SH-SY5Y (cell line): ENCODE measurements around the gene CHI3L1.
A peak's percentile ranks its signal among the peaks of the same experiment; 100 is the strongest.

Experiments used
- GATA2 ChIP-seq: IDR thresholded peaks from 2 replicates; pipeline ENCODE4 v1.6.1; 2011; ENCODE audit warnings: mild to moderate bottlenecking, low read depth, low read length
- GATA3 ChIP-seq: IDR thresholded peaks from 2 replicates; pipeline ENCODE4 v1.6.1; 2011; ENCODE audit warnings: low read depth, mild to moderate bottlenecking, low read length, moderate library complexity

CHI3L1 gene

DNA sequence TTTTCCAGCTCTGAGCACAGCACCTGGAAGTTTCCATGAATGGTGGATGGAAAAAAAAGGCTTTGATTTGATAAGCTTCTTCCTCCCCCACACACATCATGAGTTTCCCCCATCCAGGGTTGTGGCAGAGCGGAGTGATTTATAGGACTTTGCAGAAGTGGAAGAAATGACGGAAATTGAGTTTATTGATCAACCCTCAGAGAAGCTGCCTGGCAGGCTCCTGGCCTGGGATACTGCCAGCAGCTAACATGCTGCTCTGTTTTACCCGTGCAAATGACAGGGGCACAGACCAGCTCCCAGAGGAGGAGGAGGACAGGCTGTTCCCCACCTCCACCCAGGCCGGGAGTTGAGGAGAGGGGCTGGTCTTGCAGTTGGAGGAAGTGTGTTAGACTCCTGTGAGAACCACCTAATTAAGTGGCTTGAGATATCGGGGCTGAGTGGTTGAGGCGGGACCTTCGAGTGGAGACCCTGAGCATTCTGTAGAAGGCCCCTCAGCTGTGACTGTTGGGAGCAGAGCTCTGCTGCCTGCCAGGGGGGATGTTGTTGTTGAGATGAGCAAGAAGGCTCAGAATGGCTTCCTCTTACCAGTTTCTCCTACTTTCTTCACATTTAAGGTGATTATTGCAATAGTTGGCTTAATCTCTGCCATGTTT lies 37.2 kb downstream of the CHI3L1 start:
- TF ChIP-seq GATA3 (no peak), GATA2 (no peak)

DNA sequence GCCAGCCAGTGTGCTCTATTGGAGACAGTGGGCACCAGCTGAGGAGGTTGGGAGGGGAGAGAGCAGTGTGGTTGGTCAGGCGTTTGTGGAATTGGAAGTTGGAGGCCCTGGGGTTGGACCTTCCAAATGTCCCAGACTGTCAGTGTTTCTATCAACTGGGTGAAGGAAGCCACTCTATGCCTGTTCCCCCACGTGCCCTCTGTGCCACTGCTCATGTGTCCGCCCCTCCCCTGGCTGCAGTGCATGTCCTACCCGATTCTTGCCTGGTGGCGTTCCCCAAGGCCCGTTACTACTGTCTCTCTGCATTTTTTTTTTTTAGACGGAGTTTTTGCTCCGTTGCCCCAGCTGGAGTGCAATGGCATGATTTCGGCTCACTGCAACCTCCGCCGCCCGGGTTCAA lies 37.9 kb downstream of the CHI3L1 start:
- no peak for TF ChIP-seq GATA2
- TF ChIP-seq GATA3: no peak

DNA sequence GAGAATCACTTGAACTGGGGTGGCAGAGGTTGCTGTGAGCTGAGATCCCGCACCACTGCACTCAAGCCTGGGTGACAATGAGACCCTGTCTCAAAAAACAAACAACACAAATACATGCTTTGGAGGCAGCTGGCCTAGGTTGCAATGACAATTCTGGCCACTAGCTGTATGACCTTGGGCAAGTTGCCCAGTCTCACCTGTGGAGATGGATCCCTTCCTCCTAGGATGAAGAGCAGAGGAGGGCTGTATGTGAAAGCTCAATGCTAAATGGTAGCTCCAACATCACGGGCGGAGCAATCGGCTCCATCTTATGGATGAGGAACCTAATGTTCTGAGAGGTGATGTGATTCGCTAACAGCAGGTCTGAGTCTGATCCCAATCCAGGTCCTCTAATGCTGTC lies 38.4 kb downstream of the CHI3L1 start:
- TF ChIP-seq GATA3 (no peak), GATA2 (no peak)

DNA sequence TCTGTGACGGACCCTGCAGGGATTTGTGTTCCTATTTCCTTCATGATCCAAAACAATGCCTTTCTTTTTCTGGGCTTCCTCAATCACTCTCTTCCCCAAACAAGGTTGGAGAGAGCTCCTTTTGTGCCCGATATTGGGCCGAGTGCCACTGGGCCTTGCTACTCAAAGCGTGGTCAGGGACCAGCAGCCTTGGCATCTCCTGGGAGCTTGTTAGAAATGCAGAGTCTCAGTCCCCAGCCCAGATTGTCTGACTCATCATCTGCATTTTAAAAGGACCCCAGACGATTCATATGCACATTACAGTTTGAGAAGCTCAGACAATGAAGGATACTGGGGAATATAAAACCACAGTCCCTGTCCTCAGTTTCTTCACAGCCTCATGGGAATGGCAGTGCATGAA lies 39.1 kb downstream of the CHI3L1 start:
- TF ChIP-seq GATA3 (no peak), GATA2 (no peak)

DNA sequence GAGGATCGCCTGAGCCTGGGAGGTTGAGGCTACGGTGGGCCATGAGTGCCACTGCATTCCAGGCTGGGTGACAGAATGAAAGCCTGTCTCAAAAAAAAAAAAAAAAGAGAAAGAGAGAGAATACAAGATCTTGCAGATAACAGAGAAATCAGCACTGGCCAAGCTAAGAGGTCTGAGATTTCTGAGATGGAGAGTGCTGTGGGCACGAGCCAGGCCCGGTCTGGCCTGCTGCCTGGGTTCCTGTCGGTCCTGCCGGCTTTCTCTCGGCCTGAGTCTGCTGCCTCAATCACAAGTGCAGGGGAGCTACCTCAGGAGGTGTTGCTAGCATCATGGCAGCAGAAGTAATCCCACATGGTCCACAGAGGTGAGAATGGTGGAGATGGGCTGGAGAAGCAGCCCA lies 40.0 kb downstream of the CHI3L1 start:
- TF ChIP-seq GATA2: peak; percentile 98
- TF ChIP-seq GATA3: no peak

DNA sequence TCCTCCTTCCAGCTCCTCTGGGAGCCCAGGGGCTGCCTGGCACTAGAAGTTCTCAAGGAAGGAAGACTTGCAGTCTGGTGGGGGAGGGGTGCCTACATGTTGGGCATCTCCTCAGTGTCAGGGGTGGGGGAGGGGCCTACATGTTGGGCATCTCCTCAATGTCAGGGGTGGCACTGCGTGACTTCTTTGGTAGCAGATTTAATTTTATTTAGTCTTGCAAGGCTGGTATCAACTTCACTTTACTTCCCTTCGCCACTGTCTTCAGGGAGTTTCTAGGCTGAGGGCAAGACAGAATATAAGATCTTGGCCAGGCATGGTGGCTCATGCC lies 40.5 kb downstream of the CHI3L1 start:
- TF ChIP-seq GATA2: no peak
- TF ChIP-seq GATA3: no peak

DNA sequence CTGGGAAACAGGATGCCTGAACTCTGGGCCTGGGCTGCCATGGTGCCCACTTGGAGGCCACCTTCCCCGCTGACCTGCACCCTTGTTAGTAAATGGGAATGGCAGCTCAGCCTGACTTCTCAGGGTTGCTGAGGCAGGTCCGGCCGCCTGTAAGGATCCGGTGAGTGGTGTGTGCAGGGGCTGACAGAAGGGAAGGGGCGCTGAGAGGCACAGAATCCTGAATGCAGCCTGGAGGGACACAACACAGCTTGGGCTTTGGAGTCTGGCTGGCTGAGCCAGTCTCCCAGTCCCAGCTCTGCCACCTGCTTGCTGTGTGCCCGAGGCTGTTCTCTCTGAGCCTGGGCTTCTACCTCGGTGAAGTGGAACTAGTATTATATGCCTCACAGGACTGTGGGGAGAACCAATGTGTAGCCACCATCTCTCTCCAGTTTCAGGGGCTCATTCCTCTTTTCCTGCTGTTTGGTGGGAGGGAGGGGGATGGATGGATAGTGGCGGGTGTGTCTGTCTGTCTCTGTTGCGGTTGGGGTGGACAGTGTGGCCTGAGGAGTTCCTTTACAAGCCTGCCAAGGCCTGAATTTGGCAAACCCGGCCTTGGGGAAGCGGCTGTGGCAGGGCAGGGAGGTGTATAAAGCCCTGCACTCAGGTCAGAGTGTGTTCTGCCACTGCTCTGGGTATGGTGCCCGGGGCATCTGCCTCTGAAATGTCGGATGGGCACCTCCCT lies 41.0 kb downstream of the CHI3L1 start:
- TF ChIP-seq GATA3 (no peak), GATA2 (no peak)

DNA sequence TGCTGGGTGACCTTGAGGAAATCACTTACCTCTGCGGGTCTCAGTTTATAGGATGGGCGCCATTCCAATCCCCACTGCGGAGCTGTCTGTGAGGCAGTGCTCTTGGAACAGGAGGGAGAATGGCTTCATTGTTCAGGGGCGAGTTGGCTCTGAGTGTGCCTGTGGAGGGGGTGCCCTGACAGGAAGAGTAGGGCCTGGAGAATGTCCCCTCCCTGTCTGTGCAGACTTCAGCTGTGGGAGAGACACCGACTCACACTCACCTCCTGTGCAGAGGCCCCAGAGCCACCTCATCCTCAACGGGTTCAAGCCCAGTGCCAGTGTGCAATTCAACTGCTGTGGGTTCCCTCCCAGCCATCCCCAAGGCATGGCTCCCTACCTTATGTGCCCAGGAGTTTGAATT lies 41.8 kb downstream of the CHI3L1 start:
- TF ChIP-seq GATA2: no peak

DNA sequence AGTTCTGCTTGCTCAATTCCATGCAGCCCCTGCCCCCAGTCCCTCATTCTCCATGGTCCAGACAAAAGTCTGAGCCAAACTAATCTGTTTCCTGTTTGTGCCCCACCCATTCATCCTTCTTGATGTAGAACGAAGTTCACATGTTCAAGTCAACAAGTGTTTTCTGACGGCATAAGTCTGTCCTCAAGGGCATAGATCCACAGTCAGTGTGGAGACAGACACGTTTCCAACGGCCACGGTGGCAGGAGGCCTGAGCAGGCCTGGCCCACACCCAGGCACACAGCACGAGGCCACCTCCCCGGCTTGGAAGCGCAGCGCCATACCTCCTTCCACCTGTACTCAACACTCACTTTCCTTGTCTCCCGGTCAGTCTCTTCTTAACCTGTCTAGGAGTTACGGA lies 42.9 kb downstream of the CHI3L1 start:
- TF ChIP-seq GATA2 (no peak), GATA3 (no peak)

DNA sequence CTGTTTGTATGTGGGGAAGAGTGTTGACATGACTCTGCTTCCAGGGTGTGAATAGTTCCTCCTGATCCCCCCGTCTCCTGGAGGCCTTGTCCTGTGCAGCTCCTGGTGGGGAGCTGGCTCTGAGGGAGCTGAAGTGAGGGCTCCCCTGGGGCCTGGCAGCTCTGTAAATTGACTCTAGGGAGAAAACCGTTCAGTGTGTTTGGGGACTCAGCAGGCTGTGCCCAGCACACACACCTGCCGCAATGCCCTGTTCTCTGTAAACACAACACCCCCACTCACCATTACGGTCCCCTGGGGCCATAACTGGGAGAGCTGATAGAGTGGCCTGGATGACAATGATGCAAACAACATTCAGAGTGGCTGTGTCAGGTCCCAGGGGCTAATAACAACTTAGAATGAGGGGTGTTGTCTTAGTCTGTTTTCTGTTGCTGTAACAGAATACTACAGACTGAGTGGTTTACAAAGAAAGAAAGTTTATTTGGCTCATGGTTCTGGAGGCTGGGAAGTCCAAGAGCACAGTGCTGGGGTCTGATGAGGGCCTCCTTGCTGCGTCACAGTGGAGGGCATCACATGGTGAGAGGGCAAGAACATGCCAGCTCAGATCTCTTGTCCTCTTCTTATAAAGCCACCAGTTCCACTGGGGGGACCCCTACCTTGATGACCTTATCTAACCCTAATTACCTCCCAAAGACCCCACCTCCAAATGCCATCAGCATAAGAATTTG lies 43.7 kb downstream of the CHI3L1 start:
- TF ChIP-seq GATA3: no peak
- no peak for TF ChIP-seq GATA2

DNA sequence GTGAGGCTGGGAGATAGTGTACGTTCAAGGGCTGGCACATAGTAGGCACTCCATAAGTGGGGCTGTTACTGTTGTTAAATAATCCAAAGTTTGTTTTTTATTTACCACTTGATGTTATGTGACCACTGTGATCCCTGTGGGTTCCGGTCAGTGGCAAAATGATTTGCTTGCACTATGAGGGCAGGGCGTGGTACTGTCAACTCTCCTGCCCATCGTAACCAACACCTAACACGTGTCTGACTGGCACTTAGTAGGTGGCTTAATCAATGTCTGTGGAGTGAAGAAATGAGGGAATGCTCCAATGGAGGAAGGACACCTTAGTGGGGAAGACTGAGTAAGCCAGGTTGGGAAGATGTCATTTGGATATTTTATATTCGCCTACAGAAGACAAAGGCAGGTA lies 44.4 kb downstream of the CHI3L1 start:
- no peak for TF ChIP-seq GATA3
- no peak for TF ChIP-seq GATA2

DNA sequence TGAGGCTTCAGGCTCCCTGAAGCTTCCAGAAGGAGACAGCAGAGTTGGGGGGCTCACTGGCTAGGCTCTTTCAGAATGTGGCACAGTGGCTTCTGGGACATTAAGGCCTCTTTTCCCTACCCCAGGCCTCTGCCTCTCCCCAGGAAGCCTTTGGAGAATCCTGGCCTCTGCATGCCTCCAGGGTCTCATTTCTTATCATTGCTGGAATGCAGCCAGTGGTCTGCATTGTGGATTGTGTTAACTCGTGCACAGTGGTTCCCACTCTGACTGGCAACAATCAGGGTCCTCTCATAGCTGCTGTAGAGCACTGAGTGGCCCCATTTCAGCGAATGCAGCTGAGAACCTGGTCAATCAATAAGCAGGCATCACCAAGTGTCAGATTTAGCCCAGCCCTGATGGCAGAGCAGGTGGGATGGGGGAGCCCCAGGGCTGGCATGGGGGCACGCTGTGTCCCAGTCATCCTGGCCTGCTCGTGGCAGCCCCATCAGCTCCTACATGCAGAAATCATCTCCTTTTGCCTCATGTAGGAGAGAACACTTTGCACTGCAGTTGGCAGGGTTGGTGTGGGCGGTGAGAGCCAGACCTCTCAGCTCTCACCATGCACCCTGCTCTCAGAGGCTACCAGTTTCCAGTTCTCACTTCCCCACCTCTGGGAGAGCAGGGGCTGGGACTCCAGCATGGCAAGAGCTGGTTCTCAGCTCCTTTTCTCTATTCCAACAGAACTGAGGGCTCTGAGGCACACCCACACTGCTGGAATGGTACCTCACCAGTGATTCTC lies 45.6 kb downstream of the CHI3L1 start:
- TF ChIP-seq GATA2: peak; percentile 83
- TF ChIP-seq GATA3: no peak

DNA sequence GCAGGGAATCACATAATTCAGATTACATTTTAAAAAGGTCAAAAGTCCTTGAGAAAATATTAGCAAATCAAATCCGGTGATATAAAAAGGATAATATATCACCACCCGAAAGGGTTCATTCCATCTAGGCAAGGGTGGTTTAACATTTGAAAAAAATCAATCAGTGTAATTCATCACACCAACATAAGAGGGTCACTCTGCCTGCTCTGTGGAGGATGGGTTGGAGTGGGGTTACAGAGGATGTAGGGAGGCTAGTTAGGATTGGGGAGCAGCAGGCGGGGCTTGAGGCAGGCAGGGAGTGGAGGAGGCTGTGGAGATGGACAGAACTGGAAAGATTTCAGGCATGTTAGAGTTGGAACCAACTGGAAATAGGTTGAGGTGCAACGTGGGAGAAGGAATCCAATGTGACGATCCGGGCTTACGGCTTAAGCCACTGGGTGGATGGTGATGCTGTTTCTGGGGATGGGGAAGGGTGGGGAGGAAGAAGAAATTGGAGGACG lies 46.5 kb downstream of the CHI3L1 start:
- no peak for TF ChIP-seq GATA3
- no peak for TF ChIP-seq GATA2

DNA sequence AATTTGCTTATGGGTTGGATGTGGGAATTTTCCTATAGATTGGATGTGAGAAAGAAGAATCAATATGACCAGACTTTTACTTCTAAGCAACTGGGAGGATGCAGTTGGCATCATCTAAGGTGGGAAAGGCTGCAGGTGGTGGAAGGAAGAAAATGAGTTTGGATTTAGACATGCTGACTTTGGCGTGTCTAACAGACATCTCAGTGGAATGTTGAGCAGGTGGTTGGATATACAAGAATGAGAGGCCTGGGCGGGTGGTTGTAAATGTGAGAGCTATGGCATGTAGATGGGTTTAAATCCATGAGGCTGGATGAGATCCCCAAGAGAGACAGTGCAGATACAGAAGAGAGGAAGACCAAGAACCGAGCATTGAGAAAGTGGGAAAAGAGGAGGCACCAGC lies 48.4 kb downstream of the CHI3L1 start:
- no peak for TF ChIP-seq GATA3
- no peak for TF ChIP-seq GATA2
